OCI-LY1 (cell line): ENCODE measurements around the gene CFAP61.

ENCODE experiments used
- H2AFZ ChIP-seq: fragments of 200-600 bp; sonication (generic), shearing (Covaris generic); 2 replicates; pipeline ENCODE4 v1.6.0; 2014; ENCODE audit warnings: antibody characterized with exemption, mild to moderate bottlenecking, low read length
- H3F3A ChIP-seq: fragments of 200-600 bp; sonication (generic), shearing (Covaris generic); 2 replicates; pipeline ENCODE4 v1.6.0; 2014; ENCODE audit warnings: mild to moderate bottlenecking, antibody characterized with exemption, low read length, moderate library complexity; ENCODE audit not compliant: insufficient read depth
- H3K27ac ChIP-seq: fragments of 200-600 bp; sonication (generic); 2 replicates; pipeline ENCODE4 v1.5.1; 2014; ENCODE audit warnings: low read length, mixed run types, mild to moderate bottlenecking, low read depth; ENCODE audit not compliant: poor library complexity, severe bottlenecking
- H3K27me3 ChIP-seq: fragments of 200-600 bp; sonication (generic); 2 replicates; pipeline ENCODE4 v1.6.0; 2014; ENCODE audit warnings: antibody characterized with exemption, mild to moderate bottlenecking, low read length, moderate library complexity; ENCODE audit not compliant: insufficient read depth
- H3K36me3 ChIP-seq: fragments of 200-600 bp; sonication (generic); 2 replicates; pipeline ENCODE4 v1.6.1; 2014; ENCODE audit warnings: mild to moderate bottlenecking, antibody characterized with exemption, low read length, moderate library complexity, mixed read lengths; ENCODE audit not compliant: insufficient read depth
- H3K4me1 ChIP-seq: fragments of 200-600 bp; sonication (generic); 2 replicates; pipeline ENCODE4 v1.5.1; 2014; ENCODE audit warnings: mild to moderate bottlenecking, low read length, moderate library complexity; ENCODE audit not compliant: insufficient read depth, severe bottlenecking
- H3K4me2 ChIP-seq: fragments of 200-600 bp; sonication (generic), shearing (Covaris generic); 2 replicates; pipeline ENCODE4 v1.6.1; 2014; ENCODE audit warnings: low read length
- H3K4me3 ChIP-seq: fragments of 200-600 bp; sonication (generic); 2 replicates; pipeline ENCODE4 v1.5.1; 2014; ENCODE audit warnings: low read length, low read depth, mild to moderate bottlenecking, mixed read lengths; ENCODE audit not compliant: poor library complexity, severe bottlenecking
- H3K79me2 ChIP-seq: fragments of 200-600 bp; shearing (Covaris generic); 2 replicates; pipeline ENCODE4 v1.6.1; 2016; ENCODE audit warnings: mixed run types, low read length, mixed read lengths; ENCODE audit not compliant: insufficient read depth
- H3K9ac ChIP-seq: fragments of 200-600 bp; sonication (generic), shearing (Covaris generic); 2 replicates; pipeline ENCODE4 v1.6.1; 2014; ENCODE audit warnings: mild to moderate bottlenecking, low read length, mixed read lengths
- H3K9me2 ChIP-seq: fragments of 200-600 bp; sonication (generic), shearing (Covaris generic); 2 replicates; pipeline ENCODE4 v1.6.1; 2014; ENCODE audit warnings: low read depth, mild to moderate bottlenecking, low read length, mixed read lengths
- H3K9me3 ChIP-seq: fragments of 200-600 bp; shearing (Covaris generic); 2 replicates; pipeline ENCODE4 v1.6.1; 2014; ENCODE audit warnings: low read length, mixed read lengths
- H4K20me1 ChIP-seq: fragments of 200-600 bp; sonication (generic), shearing (Covaris generic); 2 replicates; pipeline ENCODE4 v1.6.0; 2016; ENCODE audit warnings: mild to moderate bottlenecking, low read length; ENCODE audit not compliant: insufficient read depth
- CTCF ChIP-seq: fragments of 200-600 bp; sonication (generic), shearing (Covaris generic); IDR thresholded peaks from 2 replicates; pipeline ENCODE4 v1.5.1; 2017; ENCODE audit warnings: mild to moderate bottlenecking, antibody characterized with exemption, low read length, moderate library complexity, mixed read lengths
- EZH2 ChIP-seq: fragments of 200-600 bp; sonication (generic), shearing (Covaris generic); IDR thresholded peaks from 2 replicates; pipeline ENCODE4 v1.8.0; 2017; ENCODE audit warnings: borderline replicate concordance, mixed run types, mild to moderate bottlenecking, antibody characterized with exemption, low read length, moderate library complexity, mixed read lengths

The CFAP61 gene

GRCh38 chr20:20220134-20220533 is 167.8 kb downstream of the CFAP61 start:
- Histone ChIP-seq H3K27ac (no peak overlapping the region), H3K4me1 (no peaks in the 10 kb centered on the region), H3F3A (no peaks in the 10 kb centered on the region), H3K4me3 (no peak overlapping the region), H3K79me2 (no peaks in the 10 kb centered on the region), H3K4me2 (no peak overlapping the region), H2AFZ (no peak overlapping the region), H3K27me3 (no peaks in the 10 kb centered on the region), H3K9me2 (no peaks in the 10 kb centered on the region), H3K9me3 (no peaks in the 10 kb centered on the region), H3K9ac (no peak overlapping the region), H4K20me1 (no peaks in the 10 kb centered on the region), H3K36me3 (no peaks in the 10 kb centered on the region)
- TF ChIP-seq EZH2: no peak
- no peak for TF ChIP-seq CTCF

GRCh38 chr20:20223981-20224380 is 171.6 kb downstream of the CFAP61 start:
- no peaks in the 10 kb centered on the region for H3K36me3 ChIP-seq
- no peak overlapping the region for H3K27ac ChIP-seq
- H3K79me2 ChIP-seq: no peaks in the 10 kb centered on the region
- H3K9ac ChIP-seq: no peak overlapping the region
- no peak overlapping the region for H3K4me3 ChIP-seq
- H2AFZ ChIP-seq: no peak overlapping the region
- H3K4me2 ChIP-seq: no peak overlapping the region
- no peaks in the 10 kb centered on the region for H3K4me1 ChIP-seq
- H3K27me3 ChIP-seq: no peaks in the 10 kb centered on the region
- no peaks in the 10 kb centered on the region for H3K9me2 ChIP-seq
- no peaks in the 10 kb centered on the region for H3K9me3 ChIP-seq
- H4K20me1 ChIP-seq: no peaks in the 10 kb centered on the region
- H3F3A ChIP-seq: no peaks in the 10 kb centered on the region
- TF ChIP-seq CTCF (no peak), EZH2 (no peak)

GRCh38 chr20:20224806-20225205 is 172.5 kb downstream of the CFAP61 start:
- Histone ChIP-seq H3K79me2 (no peaks in the 10 kb centered on the region), H4K20me1 (no peaks in the 10 kb centered on the region), H3K27me3 (no peaks in the 10 kb centered on the region), H3K4me2 (no peak overlapping the region), H3K36me3 (no peaks in the 10 kb centered on the region), H2AFZ (no peak overlapping the region), H3K9me2 (no peaks in the 10 kb centered on the region), H3F3A (no peaks in the 10 kb centered on the region), H3K4me1 (no peaks in the 10 kb centered on the region), H3K4me3 (no peak overlapping the region), H3K9ac (no peak overlapping the region), H3K27ac (no peak overlapping the region), H3K9me3 (no peaks in the 10 kb centered on the region)
- no peak for TF ChIP-seq EZH2
- no peak for TF ChIP-seq CTCF
